AG04449 (cell line): Measurements from ENCODE around the gene CLK4.

ENCODE experiments used
- CTCF ChIA-PET: fragments of 350-600 bp; formaldehyde crosslinking; extraction: SDS; loops from one replicate; lab custom pipeline; 2021; ENCODE audit warnings: antibody characterized with exemption; lab: Yijun Ruan, JAX
- POLR2A ChIA-PET: fragments of 400-600, 350-600 bp; formaldehyde crosslinking; extraction: SDS; loops from one replicate; lab custom pipeline; 2020; ENCODE audit warnings: antibody characterized with exemption, inconsistent platforms; lab: Yijun Ruan, JAX
- DNase-seq: peaks from one replicate; pipeline ENCODE4 v3.0.0-alpha.2; 2010; ENCODE audit warnings: low read depth, low spot score
- H3K4me3 ChIP-seq: 2 replicates; pipeline ENCODE4 v1.5.1; 2011; ENCODE audit warnings: low read depth, mild to moderate bottlenecking, control low read depth, low read length
- TF ChIP-seq, protein P1 (sequence below): IDR thresholded peaks from one replicate; pipeline ENCODE4 v1.5.1; 2011; ENCODE audit warnings: mild to moderate bottlenecking, moderate library complexity, low read length, control low read depth, inconsistent platforms; ENCODE audit not compliant: insufficient read depth; ENCODE audit errors: missing control alignments

Gene CLK4

DNA sequence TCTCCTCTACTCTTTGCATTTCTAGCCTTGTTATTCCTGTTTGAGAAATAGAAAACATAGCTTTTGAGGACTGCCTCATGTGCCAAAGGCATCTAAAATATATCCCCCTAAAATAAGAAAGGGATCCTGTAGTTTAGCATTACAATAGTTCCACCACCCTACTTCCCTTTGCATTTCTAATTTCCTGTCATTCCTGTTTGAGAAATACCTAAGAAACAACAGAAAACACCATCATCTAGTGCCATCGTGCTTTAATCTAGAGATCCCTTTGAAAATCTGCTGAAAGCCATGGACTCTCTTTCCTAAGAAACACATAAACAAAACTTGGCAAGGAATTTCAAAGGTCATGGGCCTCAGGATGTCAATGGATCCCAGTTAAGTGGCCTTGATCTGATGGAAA is 7.5 kb downstream of the CLK4 start:
- TF ChIP-seq, protein P1, sequence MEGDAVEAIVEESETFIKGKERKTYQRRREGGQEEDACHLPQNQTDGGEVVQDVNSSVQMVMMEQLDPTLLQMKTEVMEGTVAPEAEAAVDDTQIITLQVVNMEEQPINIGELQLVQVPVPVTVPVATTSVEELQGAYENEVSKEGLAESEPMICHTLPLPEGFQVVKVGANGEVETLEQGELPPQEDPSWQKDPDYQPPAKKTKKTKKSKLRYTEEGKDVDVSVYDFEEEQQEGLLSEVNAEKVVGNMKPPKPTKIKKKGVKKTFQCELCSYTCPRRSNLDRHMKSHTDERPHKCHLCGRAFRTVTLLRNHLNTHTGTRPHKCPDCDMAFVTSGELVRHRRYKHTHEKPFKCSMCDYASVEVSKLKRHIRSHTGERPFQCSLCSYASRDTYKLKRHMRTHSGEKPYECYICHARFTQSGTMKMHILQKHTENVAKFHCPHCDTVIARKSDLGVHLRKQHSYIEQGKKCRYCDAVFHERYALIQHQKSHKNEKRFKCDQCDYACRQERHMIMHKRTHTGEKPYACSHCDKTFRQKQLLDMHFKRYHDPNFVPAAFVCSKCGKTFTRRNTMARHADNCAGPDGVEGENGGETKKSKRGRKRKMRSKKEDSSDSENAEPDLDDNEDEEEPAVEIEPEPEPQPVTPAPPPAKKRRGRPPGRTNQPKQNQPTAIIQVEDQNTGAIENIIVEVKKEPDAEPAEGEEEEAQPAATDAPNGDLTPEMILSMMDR, result no peak
- CTCF ChIA-PET, result no interaction called here
- DNase-seq, result no peak
- H3K4me3 ChIP-seq, result no peak overlapping the region
- POLR2A ChIA-PET, result no interaction called here

DNA sequence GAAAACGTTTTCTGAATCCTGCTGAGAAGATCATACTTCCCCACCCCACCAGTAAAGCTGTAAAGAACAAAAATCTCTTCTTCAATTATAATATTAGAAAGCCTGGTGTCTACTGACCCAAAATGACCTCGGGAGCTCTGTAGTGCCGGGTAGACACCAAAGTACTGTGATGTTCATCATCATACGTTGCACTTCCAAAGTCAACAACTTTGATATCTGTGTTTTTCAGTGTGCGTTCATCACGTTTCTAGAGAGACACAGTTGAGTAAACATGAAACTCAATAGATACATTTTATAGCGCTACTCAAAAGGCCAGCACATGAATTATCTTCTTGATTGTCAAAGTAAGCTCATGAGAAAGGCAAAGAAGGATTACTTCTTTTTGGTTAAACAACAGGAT is 14.6 kb downstream of the CLK4 start:
- DNase-seq, result no peak
- no peak overlapping the region for H3K4me3 ChIP-seq
- TF ChIP-seq, protein P1, result no peak
- ChIA-PET CTCF (interaction anchor here (1.2 kb wide), 1 partner anchor 11 kb away, joined by 3 read pairs; no protein-coding TSS in a partner anchor), POLR2A (no interaction called here)

DNA sequence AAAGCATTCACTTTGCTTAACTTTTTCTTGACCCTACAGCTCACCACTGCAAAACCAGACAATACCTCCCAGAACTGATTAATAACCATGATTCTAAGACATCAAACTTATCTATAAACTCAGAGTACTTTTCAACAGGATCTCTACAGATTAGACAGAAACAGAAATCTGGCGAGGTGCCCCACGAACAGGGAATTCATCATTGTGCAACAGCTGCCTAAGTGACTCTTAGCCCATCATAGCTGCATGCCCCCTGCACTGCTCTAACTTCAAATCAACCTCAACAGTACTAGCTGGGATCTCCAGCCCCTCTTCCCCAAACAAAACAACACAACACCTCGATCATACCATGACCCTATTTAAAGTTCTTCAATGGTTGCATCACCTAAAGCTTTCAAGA is 20.6 kb downstream of the CLK4 start:
- ChIA-PET POLR2A (interaction anchor here (1.0 kb wide), 1 partner anchor 20 kb away, joined by 6 read pairs; the partner anchor contains the start of gene CLK4), CTCF (no interaction called here)
- DNase-seq, result no peak
- TF ChIP-seq, protein P1, result no peak
- no peak overlapping the region for H3K4me3 ChIP-seq

DNA sequence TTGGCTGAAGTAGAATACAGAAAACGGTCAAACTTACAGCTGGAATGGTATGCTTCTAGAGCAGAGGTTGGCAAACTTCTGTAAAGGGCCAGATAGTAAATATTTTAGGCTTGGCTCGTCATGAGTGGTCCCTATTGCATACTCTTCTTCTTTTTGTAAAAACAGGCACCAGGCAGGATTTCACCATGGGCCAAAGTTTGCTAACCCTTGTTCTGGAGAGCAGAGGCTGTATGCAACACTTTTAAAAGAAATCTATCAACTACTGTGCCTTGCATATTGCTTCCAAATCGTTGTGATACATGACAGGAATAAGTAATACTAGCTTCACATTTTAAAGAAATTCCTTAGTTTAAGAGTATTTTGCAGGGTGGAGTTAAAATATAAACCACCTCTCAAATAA is 21.1 kb downstream of the CLK4 start:
- no peak for DNase-seq
- H3K4me3 ChIP-seq, result no peak overlapping the region
- TF ChIP-seq, protein P1, result no peak
- ChIA-PET CTCF (no interaction called here), POLR2A (interaction anchor here (1.0 kb wide), 1 partner anchor 20 kb away, joined by 6 read pairs; the partner anchor contains the start of gene CLK4)

DNA sequence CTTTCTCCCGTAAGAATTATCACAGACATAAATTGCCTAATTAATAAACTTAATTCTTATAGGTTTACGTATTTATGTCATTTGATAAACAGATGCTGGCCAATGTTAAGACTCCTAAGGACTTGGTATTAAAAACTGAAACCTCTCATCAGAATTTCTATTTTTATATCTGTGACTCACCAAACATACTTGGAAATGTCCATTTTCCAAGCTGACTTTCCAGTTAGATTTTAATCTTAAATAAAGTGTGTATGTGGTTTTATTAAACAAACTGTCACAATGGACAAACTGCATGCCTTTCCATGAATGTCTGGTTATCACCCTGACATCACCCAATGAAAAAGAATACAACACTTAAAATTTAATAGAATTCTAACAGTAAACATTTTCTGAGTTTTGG is 24.1 kb downstream of the CLK4 start:
- CTCF ChIA-PET, result no interaction called here
- TF ChIP-seq, protein P1, result no peak
- DNase-seq, result no peak
- POLR2A ChIA-PET, result no interaction called here
- no peak overlapping the region for H3K4me3 ChIP-seq

DNA sequence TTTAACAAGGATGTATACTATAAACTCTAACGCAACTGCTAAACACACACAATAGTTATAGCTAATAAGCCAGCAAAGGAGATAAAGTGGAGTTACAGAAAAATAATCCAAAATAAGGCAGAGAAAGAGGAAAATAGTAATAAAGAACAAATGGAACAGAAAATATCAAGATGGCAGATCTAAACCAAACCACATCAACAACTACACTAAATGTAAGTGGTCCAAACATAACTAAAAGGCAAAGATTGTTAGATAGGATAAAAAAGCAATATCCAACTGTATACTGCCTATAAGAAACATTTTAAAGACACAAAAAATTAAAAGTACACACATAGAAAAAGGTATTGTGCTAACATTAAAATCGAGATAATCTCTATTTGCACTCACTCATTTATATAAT is 31.1 kb downstream of the CLK4 start:
- TF ChIP-seq, protein P1, result no peak
- H3K4me3 ChIP-seq, result no peak overlapping the region
- ChIA-PET CTCF (interaction anchor here (1.2 kb wide), 1 partner anchor 360 kb away, joined by 3 read pairs; no protein-coding TSS in a partner anchor), POLR2A (no interaction called here)
- no peak for DNase-seq
